CD4-positive, alpha-beta T cell treated with Interleukin-4 for 1 hour (primary cell): ENCODE results near the gene AFF1.
"Not testable (repeated sequence)": the region's sequence is repeated elsewhere in the genome, so short reads cannot be mapped to it uniquely, and the experiment has no call there.

Experiments used
- DNase-seq, 2 donors: peaks; one replicate each; pipeline ENCODE4 v3.0.0-alpha.2; 2020 to 2022

The AFF1 gene

DNA sequence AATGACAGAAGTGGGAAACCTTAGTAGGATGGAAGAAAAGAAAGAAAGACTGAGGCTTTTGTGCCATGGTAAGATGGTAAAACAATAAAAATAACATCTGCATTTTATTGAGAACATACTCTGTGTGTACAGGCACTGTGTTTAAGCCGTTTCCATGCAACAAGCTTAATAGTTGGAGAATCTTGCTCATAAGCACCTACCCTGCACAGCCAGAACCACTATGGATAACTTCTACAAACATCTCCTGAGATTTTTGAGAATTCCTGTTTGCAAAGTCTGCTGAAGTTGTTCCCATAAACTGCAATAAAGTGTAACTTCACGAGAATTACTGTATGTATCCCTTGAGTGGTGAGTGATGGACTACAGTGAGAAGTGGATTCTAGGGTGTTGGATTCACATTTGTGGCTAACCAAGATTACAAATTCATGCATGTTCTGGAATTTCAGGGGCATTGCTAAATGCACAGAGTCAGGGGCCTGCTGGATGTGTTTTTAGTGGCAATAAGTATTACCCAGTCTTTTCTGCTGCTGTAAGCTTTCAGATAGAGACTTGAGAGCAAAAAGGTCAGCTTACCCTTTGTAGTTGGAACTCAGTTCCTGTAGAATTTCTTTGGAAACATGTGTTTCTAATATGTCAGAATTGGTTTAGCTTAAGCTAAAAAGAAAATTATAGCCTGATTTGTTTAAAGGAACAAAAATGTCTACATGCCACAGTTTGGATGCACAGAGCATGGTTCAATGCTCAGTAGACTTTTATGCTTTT is 132.5 kb downstream of the AFF1 start:
- no peak for DNase-seq

DNA sequence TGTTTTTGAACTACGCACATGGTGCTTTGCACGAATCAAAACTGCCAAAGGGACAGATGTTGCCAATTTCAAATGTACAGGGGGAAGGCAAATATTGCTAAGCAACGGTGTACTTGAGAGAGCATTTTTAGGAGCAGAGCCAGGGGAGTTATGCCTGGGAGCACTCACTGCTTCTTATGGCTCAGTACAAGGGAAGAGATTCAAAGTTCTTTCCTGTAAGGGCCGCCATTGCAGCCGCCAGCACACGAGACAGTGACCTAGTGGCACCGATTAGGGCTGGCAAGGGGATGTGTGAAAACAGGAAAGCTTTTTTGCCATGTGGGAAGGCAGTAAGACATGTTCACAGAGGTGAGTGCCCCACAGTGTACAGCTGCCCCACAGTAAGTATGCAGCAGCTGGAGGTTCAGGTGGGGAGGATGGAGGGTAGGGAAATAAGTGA is 133.8 kb downstream of the AFF1 start:
- DNase-seq: no peak

DNA sequence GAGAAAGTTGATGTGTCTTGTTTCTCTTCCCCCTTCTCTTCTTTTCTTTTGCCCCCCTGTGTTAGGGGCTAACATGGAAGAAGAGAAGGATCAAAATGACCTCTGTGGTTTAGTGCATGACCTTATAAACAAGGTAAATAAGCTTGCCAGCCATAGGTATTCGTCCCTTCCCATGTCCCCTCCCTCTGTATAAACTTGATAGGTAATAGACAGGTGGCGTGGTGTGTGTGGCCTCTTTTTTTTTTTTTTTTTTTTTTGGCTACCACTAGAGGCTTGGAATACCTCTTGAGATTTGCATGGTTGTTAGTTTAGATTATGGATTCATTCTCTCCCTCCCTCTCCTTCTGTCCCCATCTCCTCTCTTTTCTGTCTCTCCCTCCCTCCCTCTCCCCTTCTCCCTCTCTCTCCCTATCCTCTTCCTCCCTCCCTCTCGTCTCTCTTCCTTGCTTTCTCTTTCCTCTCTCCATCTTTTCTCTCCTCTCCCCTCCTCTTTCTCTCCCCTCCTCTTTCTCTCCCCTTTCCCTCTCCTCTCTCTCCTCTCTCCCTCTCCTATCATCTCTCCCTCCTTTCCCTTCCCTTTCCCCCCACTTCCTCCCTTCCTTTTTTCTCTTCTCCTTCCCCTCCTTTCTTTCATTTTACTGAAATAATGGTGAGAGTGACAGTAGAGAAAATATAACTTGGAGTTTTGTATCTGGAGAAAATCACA is 134.4 kb downstream of the AFF1 start:
- no peak for DNase-seq

DNA sequence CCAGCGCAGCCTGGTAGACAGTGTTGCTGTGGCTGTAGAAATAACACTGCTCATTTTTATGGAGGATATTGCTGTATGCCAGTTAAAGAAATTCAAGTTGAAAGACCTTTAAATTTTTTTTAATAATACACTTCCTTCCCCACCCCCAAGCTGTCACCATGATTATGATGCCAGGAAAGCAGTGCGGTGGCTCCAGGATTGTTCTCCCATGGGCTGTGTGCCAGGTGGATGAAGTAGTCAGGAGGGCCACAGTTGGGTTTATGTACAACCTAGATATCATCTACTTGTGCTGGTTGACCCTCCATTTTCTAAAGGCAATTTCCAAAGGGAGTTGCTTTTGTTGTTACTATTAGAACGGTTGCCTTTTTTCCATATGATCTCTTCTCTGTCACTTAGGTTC is 136.6 kb downstream of the AFF1 start:
- no peak for DNase-seq

DNA sequence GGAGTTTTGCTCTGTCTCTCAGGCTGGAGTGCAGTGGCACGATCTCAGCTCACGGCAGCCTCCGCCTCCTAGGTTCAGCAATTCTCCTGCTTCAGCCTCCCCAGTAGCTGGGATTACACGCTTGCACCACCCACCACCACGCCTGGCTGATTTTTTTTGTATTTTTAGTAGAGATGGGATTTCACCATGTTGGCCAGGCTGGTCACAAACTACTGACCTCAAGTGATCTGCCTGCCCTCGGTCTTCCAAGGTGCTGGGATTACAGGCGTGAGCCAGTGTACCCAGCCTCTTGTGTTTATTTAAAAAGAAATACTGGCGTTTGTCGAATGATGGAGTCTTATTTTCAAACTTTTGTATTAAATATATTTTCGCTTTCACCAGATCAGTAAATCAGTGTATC is 137.7 kb downstream of the AFF1 start:
- DNase-seq: not testable (repeated sequence)

DNA sequence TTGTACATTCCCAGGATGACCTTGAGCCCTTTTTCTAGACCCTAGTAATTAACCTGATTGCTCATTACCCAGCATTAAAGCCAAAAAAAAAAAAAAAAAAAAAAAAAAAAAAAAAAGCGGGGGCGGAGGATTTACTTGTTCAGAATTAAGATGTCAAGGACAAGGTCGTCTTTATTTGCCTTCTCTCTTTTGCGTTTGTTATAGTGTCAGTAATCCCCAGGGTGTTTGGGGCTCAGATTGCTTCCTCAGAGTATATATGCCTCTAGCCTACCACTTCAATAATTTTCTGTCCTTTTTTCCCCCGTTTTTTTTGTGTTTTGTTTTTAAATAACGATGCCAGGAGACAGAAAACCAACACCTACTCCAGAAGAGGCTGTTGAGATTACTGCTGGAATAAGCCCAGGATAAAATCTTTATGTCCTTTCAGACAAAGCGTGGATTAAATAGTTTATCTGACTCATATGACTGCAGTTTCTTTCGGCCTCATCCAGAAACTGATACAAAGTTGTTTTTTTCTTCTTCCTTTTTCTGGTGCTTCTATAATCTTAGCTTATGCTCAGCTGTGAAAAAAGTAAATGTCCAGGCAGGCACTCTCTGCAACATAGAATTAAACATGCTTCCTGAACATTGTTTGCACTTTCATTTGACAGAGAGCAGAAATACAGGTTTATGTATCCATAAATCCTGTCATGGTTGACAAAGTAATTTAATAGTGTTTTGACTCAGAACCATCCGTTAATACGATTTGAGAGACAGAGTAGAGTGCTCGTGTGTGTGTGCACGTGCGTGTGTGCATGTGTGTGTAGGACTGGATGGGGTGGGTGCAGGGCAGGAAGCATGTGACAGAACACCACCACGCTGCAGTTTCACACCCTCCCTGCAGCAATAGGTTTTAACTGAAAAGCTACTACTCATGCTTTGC is 138.6 kb downstream of the AFF1 start:
- peak; percentile 55 to 64 for DNase-seq

DNA sequence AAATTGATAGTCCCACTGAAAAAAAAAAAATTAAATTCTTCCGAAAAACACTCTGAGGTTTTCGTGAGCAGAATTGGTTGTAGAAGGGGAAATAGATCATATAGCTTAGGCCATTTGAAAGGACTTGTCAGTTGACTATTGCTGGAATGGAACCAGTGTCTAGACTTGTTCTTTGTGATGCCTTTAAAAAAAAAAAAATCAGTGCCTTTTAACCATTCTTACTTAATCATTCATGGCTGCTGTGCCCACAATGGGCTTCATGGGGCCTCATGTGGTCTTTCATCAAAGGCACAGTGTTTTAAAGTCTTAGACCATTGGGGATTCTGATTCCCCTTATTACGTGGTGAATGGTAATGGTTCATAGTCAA is 139.3 kb downstream of the AFF1 start:
- no peak for DNase-seq

DNA sequence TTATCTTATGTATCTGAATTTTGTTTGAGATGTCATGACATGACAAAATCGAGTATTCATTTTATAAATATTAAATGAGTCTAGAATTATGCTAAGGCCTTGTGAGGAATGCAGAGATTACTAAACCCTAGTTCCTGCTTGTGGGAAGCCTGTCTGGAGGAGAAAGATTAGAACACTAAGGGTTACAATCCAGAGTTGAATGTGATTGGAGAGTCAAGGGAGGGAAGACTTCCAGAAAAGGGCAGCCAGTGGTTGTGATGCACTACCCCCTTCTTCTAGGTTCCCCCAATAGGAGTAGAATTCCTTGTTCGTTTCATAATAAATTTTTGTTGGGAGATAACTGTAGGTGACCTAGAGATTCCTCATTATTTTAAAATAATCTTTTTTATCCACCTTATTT is 141.1 kb downstream of the AFF1 start:
- DNase-seq: no peak

DNA sequence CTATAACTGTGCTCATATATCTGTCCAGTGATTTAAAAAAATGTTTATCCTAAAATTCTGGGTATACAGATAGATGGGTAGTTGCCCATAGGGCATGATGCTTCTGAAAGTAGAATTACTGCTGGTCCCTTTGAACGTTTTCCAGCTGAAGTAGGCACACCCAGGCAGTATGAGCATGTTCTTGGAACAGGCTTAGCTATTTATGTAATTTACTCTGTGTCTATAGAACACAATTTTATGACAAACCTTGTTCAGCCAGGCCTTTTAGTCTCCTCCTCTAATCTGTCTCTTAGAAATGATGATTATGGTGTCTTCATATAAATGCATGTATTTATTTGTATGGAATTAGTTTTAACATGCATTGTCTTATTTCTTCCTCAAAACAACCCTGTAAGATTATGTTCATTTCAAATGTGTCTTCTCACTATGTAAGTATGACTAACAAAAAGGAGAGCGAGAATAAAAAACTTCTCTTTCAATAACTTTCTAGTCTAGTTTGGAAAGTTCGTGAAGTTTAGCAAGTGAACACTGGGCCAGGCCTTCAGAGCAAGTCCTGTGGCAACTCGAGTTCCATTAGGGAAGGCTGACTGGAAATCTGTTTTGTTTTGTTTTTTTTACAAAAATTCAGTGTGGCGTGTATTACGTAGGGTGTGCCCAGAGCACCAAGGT is 142.0 kb downstream of the AFF1 start:
- DNase-seq: no peak

DNA sequence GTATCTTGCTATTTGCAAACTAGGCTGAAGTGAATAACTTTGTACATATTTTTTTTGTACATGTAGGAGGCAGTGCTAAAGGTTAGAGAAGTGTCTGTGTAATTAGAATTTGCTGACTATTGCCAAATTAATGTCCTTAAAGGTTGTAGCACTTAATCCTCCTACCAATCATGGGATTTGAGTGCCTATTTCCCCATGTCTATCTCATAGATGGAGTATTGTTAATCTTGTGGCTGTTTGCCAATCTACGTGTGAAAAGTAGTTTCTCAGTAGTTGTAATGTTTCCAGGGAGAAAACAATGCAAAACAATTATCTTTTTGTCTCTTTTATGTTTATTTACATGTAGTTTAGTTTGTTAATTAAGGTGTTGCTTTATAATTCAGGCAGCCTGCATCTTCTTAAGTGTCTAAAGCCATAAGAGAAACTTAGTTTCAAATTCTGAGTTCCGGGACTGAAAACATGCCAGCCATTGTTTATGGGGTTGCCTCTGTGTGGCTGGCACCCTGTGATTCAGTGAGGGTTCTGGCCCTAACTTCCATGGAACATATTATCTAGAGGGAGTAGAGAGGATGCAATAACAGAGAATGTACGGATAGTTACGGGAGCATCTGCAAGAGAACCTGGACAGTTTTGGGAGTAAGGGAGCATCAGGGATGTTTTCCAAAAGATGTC is 143.2 kb downstream of the AFF1 start:
- DNase-seq: no peak

DNA sequence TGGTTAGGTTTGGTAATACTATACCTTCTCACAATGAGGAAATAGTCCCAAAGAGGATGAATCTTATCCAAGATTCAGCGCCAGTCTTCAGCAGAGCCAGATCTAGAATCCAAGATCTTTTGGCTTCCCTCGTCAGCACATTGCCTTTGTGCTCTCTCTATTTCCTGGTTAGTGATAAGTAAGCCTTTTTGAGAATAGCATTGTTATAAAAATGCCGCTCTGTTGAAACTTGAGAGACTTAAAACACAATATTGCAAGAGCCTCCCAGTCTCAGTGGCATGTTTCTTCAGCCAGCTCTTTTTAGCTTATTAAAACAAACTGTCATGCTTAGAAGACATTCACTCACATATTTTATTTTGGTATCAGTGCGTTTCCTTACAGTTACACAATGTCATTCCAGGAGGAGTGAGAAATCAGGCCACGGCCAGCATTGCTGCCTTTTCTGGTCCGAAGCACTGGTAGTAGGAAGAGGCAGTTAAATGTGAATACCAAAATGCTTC is 144.2 kb downstream of the AFF1 start:
- DNase-seq: no peak

DNA sequence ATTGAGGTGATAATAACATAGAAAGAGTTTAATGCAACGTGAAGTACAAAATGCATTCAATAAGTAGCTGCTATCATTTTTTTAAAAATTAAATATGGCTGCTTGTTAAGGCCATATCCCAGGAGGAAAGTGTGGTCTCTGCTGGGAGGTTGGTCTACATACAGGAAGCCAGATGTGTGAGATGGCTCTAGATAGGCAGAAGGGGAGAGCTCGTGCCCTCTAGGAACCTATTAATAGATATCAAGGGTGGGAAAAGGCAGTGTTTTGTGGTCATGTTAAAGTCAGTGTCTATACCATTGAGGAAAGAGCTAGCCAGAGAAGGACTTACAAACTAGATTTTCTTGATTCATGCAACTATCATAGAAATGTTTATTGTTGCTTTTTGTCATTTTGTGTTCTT is 145.2 kb downstream of the AFF1 start:
- no peak for DNase-seq

DNA sequence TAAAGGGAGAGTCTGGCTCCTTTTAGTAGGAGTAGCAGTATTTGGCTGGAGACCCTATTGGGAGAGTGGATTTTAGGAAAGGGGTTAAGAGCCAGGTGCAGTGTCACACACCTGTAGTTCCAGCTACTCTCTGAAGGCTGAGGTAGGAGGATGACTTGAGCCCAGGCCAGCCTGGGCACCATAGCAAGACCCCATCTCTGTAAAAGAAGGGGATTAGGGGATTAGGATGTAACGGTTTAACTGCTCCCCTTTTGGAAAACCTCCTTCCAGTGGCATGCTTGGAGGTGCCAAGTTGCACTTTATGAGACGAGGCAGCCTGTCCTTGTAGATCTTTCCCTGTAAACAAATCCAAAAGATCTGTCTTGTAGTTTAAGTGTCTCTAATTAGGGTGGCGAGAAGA is 145.7 kb downstream of the AFF1 start:
- DNase-seq: no peak

DNA sequence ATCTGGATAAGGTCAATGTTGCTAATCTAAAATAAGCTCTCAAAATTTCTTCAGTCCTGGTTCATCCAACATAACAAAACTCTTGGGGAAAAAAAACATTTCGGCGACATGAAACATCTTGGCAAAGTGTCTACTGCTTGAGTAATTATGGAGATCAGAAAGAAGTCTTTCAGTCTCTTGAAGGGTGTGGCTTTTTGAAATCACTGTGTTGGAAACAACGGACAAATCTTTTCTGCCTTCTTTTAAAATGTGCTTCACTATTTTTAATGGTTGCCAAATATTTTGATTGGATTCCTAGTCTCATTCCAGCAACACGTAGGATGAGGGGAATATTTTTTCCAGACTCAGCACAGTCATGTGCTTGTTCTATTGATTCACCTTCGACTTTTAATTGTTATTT is 147.0 kb downstream of the AFF1 start:
- no peak for DNase-seq

DNA sequence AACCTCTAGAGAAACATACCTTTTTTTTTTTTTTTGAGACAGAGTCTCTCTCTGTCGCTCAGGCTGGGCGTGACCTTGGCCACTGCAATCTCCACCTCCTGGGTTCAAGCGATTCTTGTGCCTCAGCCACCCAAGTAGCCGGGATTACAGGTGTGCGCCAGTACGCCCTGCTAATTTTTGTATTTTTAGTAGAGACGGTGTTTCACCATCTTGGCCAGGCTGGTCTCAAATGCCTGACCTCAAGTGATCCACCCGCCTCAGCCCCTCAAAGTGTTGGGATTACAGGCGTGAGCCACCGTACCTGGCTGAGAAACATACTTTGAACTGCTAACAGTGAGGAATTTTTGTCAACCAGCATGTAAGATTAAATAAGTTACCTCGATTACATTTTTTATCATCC is 150.9 kb downstream of the AFF1 start:
- not testable (repeated sequence) for DNase-seq

DNA sequence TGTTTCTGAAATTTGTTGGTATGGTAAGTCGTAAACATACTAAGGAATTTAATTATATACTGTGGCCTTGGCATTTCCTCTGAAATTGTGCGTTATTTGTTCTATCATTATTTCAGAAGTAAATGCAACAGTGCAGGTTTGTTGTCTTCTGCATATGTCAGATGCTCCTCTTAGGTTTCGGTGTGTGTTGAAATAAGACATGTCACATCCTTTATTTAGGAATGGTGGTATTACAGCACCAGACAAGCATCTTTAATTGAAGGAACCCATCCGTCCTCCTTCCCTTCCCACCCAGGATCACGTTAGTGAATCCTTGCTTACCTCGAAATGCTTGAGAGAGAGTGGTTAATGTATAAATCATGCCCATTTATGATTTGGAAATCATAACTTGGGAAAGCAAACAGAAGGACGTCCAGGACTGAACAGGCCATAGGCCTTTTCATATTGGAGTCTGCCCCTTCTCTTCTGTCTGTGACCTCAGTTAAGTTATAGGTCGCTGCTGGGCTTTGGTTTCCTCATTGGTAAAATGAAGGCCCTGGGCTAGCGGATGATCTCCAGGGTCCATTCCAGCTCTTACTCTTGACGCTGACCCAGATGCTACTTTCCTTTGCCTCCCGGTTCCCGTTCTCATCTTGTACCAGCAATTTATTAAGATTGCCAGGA is 151.5 kb downstream of the AFF1 start:
- DNase-seq: no peak

DNA sequence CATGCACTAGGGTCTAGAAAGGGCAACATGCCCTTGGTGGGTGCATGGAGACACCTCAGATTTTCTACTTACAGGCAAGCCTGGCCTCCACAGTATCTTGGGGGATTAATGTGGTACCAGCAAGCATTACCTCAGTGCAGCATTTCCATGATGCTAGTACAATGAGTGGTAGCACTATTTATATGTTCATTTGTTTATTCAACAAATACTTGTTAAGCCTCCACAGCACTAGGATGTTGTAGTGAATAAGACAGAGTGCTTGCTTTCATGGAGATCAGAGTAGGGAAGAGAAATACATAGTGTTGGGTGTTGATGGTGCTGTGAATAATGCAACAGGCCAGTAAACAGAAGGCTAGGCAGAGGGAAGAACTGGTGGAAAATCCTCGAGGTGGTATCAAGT is 152.2 kb downstream of the AFF1 start:
- no peak for DNase-seq

DNA sequence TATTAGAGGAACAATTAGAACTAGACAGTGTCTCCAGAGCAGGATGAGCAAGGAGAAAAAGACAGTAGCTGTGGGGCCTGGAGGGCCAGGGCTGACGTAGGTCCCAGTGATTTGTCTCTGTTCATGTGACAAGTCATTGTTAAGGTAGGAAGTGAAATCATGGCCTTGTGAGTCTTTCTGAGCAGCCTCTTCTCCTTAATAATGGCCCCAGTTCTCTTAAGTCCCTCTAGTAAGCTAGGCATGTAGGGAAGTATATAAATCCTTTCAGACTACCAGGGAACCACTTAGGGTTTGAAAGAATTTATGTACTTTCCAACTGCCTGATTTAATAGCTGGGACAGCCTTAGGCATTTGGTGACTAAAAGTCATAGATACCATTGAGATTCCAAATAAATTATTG is 152.6 kb downstream of the AFF1 start:
- DNase-seq: peak in 1 of 2 donors; percentile 15

DNA sequence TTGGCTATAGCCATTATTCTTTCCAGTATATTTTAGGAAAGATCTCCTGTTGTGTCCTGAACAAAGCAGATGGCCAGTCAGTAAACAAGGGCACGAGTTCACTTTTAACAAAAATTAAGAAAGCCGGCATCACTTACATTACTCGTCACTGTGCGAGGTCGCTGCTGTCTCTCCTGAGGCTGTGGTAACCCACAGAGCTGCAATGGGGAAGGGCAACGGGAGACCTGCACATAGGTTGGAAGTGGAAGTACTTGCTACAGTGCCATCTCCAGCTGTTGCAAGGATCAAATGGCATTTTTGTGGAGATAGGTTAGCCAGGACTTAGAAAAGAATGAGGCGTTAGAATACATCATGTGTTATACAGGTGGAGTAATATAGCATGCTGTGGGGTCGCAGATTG is 153.4 kb downstream of the AFF1 start:
- no peak for DNase-seq

DNA sequence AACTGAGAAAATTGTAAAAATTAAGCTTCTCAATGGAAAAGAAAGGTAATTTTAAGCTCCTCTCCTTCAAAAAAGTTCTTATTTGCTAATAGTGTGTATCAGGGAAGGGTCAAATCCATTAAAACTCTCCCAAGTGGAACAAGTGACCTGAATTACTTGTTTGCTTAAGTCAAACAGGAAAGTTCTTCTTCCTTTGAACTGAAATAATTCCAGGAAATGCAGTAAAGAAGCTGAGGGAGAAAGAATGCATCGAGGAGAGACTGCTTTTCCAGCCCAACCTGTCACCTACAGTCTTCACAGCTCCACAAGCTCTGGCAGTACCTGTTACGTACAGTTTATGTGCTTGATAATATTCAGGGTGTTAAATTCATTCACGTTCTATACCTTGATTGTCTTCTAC is 154.6 kb downstream of the AFF1 start:
- DNase-seq: no peak

DNA sequence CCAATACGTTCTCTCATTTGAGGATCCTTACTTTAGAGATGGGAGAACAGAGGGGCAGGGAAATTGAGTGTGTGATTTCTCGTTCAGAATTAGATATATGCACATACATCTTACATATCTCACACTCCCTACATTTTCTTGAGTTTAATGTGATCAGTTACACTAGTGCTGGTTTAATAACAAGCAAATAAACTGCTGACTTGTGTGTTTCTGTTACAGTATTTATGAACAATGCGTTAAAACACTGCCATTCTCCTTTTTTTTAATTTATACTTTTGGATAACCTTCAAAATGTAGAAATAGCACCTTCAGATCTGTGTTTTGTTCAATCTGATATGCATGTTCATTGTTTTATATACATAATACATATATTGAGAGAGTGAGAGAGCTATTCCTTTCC is 155.5 kb downstream of the AFF1 start:
- DNase-seq: no peak
